GM21515 (cell line): ENCODE results near the gene SP5.
"Not testable (repeated sequence)": the region's sequence is repeated elsewhere in the genome, so short reads cannot be mapped to it uniquely, and the experiment has no call there.

Experiments
- ATAC-seq: cut with Tn5 transposase; IDR thresholded peaks from one replicate; pipeline ENCODE4 v1.9.1; 2021; ENCODE audit not compliant: unreplicated experiment

Gene SP5

GRCh38 chr2:170715062-170715931 lies at the start of gene SP5:
Gene SP5 (plus strand): TSS chr2:170715337. CDS start chr2:170715513, 176 bp downstream.
- no peak for ATAC-seq

GRCh38 chr2:170665743-170666142 lies 49.4 kb upstream of the SP5 start:
- ATAC-seq, result no peak

- no peak for ATAC-seq
These were observed 45.2 kb upstream of the SP5 start for GRCh38 chr2:170669909-170670308.

GRCh38 chr2:170670651-170671050 lies 44.5 kb upstream of the SP5 start:
- no peak for ATAC-seq

GRCh38 chr2:170671079-170671478 lies 44.1 kb upstream of the SP5 start:
- no peak for ATAC-seq

- not testable (repeated sequence) for ATAC-seq
These were observed 40.9 kb upstream of the SP5 start for GRCh38 chr2:170674282-170674681.

GRCh38 chr2:170675701-170676100 lies 39.4 kb upstream of the SP5 start:
- no peak for ATAC-seq

GRCh38 chr2:170679607-170680079 lies 35.5 kb upstream of the SP5 start:
- ATAC-seq, result no peak

GRCh38 chr2:170680172-170680941 lies 34.8 kb upstream of the SP5 start:
- peak; percentile 97 for ATAC-seq

GRCh38 chr2:170681311-170681710 lies 33.8 kb upstream of the SP5 start:
- ATAC-seq, result no peak

- no peak for ATAC-seq
These were observed 29.5 kb upstream of the SP5 start for GRCh38 chr2:170685591-170685990.

GRCh38 chr2:170689481-170689880 lies 25.7 kb upstream of the SP5 start:
- no peak for ATAC-seq

GRCh38 chr2:170690640-170691039 lies 24.5 kb upstream of the SP5 start:
- ATAC-seq, result no peak

GRCh38 chr2:170694316-170694715 lies 20.8 kb upstream of the SP5 start:
- ATAC-seq, result no peak

GRCh38 chr2:170695521-170696410 lies 19.4 kb upstream of the SP5 start:
- ATAC-seq, result no peak

GRCh38 chr2:170696948-170697347 lies 18.2 kb upstream of the SP5 start:
- ATAC-seq, result no peak

GRCh38 chr2:170701011-170701410 lies 14.1 kb upstream of the SP5 start:
- no peak for ATAC-seq

GRCh38 chr2:170703776-170704476 lies 11.2 kb upstream of the SP5 start:
- ATAC-seq, result no peak

- no peak for ATAC-seq
These were observed 7.0 kb upstream of the SP5 start for GRCh38 chr2:170707821-170708795.
